GM12865 (cell line): ENCODE measurements around the gene ENDOV.

Source experiments
- DNase-seq: peaks from one replicate; pipeline ENCODE4 v3.0.0; 2010; ENCODE audit warnings: low read depth
- H3K4me3 ChIP-seq: 2 replicates; pipeline ENCODE4 v1.5.1; 2011; ENCODE audit warnings: mild to moderate bottlenecking, low read depth, low read length, control low read depth
- CTCF ChIP-seq: IDR thresholded peaks from 2 replicates; pipeline ENCODE4 v1.5.1; 2011; ENCODE audit warnings: low read length, control low read depth, low read depth, inconsistent platforms; ENCODE audit not compliant: insufficient read depth; ENCODE audit errors: missing control alignments

Gene ENDOV

GRCh38 chr17:80374039-80374731 is 40.8 kb upstream of the ENDOV start:
- TF ChIP-seq CTCF, result no peak

GRCh38 chr17:80374732-80375585 is 40.0 kb upstream of the ENDOV start:
- TF ChIP-seq CTCF, result no peak
- H3K4me3 ChIP-seq, result no peak overlapping the region
- DNase-seq, result no peak

More at GRCh38 chr17:80374039-80374731, 40.8 kb upstream of the ENDOV start:
- no peak for DNase-seq
- no peak overlapping the region for H3K4me3 ChIP-seq

GRCh38 chr17:80376531-80376930 is 38.4 kb upstream of the ENDOV start:
- no peak for TF ChIP-seq CTCF
- H3K4me3 ChIP-seq, result no peak overlapping the region
- no peak for DNase-seq

GRCh38 chr17:80377798-80378197 is 37.2 kb upstream of the ENDOV start:
- no peak for TF ChIP-seq CTCF
- DNase-seq, result no peak
- no peak overlapping the region for H3K4me3 ChIP-seq

- DNase-seq, result no peak
- TF ChIP-seq CTCF, result no peak
- H3K4me3 ChIP-seq, result no peak overlapping the region
Measured at GRCh38 chr17:80379348-80379747, 35.6 kb upstream of the ENDOV start.

GRCh38 chr17:80380068-80380467 is 34.9 kb upstream of the ENDOV start:
- TF ChIP-seq CTCF, result no peak
- no peak for DNase-seq

GRCh38 chr17:80380555-80381002 is 34.4 kb upstream of the ENDOV start:
- no peak for TF ChIP-seq CTCF
- H3K4me3 ChIP-seq, result no peak overlapping the region
- DNase-seq, result no peak

More at GRCh38 chr17:80380068-80380467, 34.9 kb upstream of the ENDOV start:
- H3K4me3 ChIP-seq, result no peak overlapping the region
